ENCODE results near the gene TMCO5A.
"Not testable (repeated sequence)": the region's sequence is repeated elsewhere in the genome, so short reads cannot be mapped to it uniquely, and the experiment has no call there.

The TMCO5A gene

DNA sequence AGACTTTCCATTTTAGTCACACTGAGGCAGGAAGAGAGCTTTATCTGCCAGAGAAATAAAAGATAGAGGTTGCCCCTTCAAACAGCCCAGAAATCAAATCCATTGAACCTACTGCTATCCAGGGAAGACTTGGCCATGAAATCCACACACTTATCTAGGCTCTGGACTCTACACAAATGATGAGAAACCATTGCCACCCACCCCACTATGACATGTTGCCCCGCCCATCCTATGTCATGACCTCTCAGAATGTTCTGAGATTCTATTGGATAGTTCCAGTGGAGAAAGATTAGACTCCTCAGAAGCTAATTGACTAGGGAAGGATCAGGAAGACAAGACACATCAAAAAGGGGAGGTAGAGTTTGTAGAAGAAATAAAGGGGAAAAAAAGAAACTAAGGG is at the start of gene TMCO5A:
TMCO5A (plus strand) TSS at position 301 of the 400 bp plus-strand sequence. CDS start 1,684 bp downstream, outside the sequence.
- DNase-seq = no peak

DNA sequence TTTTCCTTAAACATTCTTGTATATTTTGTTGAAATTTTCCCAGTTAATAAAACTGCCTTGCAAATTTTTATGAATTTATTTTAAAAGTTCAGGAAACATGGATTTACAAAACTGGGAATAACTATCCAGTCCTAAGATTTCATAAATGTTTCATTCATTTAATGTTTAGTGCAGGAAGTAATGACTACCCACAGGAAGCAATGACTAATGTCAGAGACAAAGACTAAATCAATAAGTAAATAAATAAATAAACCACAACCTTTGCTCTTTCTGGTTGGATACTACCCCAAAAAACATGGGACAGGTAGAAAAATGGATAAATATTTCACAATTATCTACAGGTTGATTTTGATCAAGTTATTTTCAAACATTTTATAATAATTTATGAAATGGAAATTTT is 48.8 kb upstream of the TMCO5A start:
- no peak for DNase-seq

DNA sequence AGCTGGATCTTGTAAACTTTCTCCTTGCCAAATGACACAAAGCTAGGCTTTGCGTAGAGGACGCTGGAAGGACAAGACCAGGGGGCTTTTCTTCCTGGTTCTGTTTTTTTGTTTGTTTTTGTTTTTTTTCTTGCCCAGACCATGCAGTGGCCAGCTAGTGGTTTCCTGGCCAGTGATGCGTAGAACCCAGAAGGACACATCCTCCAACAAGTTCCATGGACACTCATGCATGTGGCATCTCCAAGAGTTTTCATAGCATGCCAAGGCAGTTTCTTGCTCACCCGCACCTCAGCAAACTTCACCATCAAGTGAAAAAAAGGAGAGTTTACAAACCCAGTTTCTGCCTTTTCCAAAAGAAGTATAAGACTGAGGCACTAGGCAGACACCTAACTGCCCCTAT is 46.1 kb upstream of the TMCO5A start:
- no peak for DNase-seq

- no peak for DNase-seq
Measured at GRCh38 chr15:37891766-37892368, 42.6 kb upstream of the TMCO5A start.

DNA sequence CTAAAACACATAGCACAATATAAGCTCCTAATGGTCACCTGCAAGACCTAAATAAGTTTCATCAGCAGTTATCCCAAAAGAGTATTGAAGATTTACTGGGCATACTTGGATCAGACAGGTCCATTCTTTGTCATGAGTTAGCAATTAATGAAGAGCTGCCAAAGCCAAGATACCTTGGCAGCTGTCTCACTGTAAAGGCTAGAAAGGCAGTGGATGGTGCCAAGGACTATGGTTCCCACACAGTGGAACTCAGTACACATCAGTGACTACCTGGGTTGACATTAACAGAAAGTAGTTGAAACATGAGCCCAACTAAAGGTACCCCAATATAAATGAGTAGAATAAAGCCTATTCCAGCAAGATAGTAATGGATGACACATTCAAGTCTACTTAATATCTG is 41.1 kb upstream of the TMCO5A start:
- no peak for DNase-seq

- DNase-seq = no peak
Measured at GRCh38 chr15:37898362-37898761, 36.1 kb upstream of the TMCO5A start.

DNA sequence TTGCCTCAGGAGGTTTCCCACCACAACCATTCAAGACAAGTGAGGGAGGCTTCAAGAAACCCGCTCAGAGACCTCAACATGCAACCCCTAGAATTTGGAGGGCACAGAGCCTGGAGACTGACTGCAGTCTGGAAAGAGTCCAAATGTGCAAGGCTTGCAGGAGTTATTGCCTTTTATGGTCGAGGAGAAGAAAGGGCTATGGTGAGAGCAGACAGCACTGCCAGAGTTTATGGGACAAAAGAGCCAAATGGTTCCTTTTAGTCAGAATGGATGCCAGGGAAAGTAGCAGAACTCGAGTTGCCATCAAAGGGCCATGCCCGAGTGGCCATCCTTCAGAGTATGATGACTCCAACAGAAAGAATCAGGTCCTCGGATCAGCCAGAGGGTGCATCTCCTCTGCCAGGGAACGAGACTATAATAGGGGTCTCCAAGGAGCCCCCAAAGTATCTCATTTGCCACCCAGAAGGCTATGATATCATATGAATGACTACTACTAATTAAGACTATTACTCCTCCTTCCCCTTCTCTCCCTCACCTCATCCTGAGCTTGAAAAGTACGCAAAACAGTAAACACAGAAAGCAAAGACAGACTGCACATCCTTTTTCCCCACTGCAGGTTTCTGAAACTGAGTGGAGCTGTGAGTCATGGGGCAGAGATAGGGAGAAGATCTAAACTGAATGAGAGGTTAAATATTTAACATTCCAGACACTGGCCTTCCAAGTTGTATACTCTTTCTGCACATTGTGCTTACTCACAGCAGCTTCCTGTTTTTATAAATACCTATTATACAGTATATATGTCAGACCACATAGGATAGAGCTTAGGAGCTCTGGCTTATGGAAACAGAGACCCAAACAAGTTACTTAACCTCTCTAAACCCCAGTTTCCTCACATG is 33.9 kb upstream of the TMCO5A start:
- DNase-seq = no peak

GRCh38 chr15:37902126-37902525 is 32.3 kb upstream of the TMCO5A start:
- no peak for DNase-seq

- no peak for DNase-seq
Measured at GRCh38 chr15:37903919-37904625, 30.4 kb upstream of the TMCO5A start.

- DNase-seq = no peak
Measured at GRCh38 chr15:37907136-37907535, 27.3 kb upstream of the TMCO5A start.

DNA sequence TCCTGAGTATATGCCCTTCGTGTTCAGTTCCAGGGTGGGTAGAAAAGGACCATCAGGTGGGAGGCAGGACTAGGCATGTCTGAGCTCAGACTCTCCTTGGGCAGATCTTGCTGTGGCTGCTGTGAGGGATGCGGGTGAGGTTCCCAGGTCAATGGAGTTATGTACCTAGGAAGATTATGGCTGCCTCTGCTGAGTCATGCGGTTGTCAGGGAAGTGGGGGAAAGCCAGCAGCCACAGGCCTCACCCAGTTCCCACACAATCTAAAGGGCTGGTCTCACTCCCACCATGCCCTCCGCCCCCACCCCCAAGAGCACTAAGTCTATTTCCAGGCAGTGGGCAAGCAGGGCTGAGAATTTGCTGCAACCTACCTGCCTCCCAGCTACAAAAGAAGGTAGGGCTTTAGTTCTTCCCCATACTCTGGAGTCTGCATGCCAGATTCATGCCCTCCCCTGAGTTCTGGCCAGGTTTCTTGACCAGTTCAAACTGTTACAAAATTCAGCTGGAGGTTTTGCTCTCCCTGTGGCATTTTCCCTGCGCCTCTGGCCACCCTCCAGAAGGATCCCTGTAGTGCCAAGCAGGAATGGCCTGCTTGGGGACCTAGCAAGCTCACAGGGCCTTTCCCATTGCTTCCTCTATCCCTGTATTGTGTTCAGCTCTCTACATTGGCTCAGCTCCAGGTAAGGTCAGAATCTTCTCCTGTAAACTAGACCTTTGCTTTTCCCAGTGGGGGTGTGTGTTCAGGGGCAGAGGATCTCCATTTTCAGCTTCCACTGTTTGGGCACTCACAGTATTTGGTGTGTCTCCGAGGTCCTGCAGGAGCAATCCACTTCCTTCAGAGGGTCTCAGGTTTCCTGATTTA is 12.7 kb upstream of the TMCO5A start:
- no peak for DNase-seq

GRCh38 chr15:37926136-37926535 is 8.3 kb upstream of the TMCO5A start:
- no peak for DNase-seq

GRCh38 chr15:37929238-37929637 is 5.2 kb upstream of the TMCO5A start:
- DNase-seq = no peak

DNA sequence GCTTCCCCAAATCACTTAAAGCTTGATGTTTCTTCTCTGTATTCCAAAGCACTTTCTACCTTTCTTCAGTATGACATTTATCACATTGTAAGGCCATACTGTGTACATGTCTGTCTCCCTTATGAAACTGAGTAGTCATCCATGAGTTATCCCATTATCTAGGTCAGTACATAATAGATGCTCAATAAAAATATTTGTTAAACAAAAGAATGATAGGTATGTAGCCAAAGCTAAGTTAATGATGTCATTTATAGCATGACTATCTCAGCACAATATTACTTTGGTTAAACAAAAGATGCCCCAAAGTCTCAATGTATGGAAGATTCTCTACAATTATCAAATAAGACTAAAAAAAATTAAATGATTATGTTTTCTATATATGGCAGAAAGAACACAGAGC is 3.1 kb upstream of the TMCO5A start:
- DNase-seq = no peak

GRCh38 chr15:37931868-37932267 is 2.6 kb upstream of the TMCO5A start:
- DNase-seq = no peak

DNA sequence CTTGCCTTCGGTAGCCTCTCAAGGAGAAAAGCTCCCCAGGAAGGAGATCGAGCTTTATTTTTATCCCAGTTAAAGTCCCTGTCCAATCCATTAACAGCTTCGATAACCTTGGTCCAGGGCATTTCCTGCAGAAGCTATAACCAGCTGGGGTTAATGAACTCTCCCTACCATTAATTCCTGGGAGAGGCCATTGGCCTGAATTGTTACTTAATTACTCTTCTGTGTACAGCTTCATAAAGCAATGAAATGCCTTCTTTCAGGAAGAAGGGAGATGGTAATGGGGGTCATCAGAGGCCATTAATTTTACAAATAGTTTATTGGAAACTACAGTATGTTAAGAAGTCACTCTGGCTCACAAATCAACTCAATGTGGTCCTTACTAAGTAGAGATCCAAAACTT is 1.9 kb upstream of the TMCO5A start:
- DNase-seq = no peak

DNA sequence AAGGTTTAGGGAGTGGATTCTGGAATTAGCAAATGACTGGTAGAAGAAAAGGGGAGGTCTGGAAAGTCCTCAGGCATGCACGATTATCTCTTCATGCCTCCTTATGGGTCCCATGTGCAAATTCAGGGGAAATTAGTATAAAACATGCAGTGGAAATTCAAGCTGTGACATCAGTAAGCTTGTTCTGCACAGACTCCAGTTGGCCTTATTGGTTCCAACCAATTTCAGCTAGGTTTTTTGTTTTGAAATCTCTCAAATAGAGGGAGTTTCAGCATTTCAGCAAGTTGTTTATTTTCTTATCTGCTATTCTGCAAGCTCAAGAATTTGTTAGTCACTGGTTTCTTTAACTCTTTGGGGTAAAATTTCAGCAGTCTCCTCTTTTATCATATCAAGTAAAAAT is 774 bp upstream of the TMCO5A start:
- DNase-seq = no peak

- DNase-seq = no peak
Measured at GRCh38 chr15:37940876-37941275, 6.4 kb downstream of the TMCO5A start.

DNA sequence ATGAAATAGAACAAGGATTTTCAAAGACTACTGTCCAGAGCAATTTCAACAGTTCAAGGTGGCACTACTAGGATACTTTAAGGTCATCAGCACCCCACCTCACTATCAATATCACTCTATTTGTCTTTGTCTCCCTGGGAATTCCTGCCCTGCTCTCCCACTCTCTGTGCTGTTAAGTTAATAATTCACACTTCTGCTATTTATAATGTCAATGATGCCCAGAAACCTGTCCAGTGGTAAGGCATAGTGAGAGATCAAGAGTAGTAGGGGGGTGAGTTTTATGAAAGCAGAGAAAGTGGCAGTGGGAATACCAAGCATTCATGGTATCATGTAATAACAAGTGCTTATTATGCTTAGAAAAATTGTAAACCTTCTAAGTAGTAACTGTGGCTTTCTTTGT is 7.3 kb downstream of the TMCO5A start:
- no peak for DNase-seq

GRCh38 chr15:37951999-37952398 is 17.6 kb downstream of the TMCO5A start:
- DNase-seq = no peak

DNA sequence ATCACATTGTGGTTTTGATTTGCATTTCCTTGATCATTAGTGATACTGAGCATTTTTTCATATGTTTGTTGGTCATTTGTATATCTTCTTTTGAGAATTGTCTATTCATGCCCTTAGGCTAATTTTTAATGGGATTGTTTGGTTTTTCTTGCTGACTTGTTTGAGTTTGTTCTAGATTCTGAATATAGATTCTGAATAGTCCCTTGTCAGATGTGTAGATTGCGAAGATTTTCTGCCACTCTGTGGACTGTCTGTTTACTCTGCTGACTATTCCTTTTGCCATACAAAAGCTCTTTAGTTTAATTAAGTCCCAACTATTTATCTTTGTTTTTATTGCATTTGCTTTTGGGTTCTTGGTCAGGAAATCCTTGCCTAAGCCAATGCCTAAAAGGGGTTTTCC is 26.3 kb downstream of the TMCO5A start:
- DNase-seq = not testable (repeated sequence)

GRCh38 chr15:37967788-37968187 is 33.3 kb downstream of the TMCO5A start:
- DNase-seq = no peak

DNA sequence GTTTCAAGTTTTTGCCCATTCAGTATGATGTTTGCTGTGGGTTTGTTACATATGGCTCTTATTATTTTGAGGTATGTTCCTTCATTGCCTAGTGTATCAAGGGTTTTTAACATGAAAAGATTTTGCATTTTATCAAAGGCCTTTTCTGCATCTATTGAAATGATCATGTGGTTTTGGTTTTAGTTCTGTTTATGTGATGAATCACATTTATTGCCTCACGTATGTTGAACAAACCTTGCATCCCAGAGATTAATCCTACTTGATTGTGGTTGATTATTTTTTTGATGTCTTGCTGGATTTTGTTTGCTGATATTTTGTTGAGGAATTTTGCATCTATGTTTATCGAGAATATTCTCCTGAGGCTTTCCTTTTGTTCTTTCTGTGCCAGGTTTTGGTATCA is 39.4 kb downstream of the TMCO5A start:
- DNase-seq = no peak

All from bone marrow (tissue), 2 donors.